ENCODE data around the gene EFNA5. TPM values are rescaled to one million over a fixed set of nuclear protein-coding genes. Genes with fewer than 3 reads are reported as not detected.

Gene EFNA5
- total RNA-seq, 4 donors from 2014 or later = 16.6 to 35.3 (median 19.3) TPM

GRCh38 chr5:107661038-107661649 is 9.6 kb downstream of the EFNA5 start:
- no peak for DNase-seq (ENCODE audit: low spot score in 2 of 2)
- TF ChIP-seq POLR2A (IDR thresholded peaks at IDR 0.05) = no peak
- TF ChIP-seq CTCF (IDR thresholded peaks at IDR 0.05) = no peak
- 88 to 90% methylated on average over 7 of the region's 7 CpGs for WGBS, 2 donors
- no peak overlapping the region for H3K4me3 ChIP-seq (ENCODE audit: low read depth, poor library complexity, severe bottlenecking)
- intact Hi-C loops (cut with DNase I; ENCODE audit: low total_unique reads) = no loop called here

GRCh38 chr5:107658528-107658927 is 12.2 kb downstream of the EFNA5 start:
- no peak overlapping the region for H3K4me3 ChIP-seq (ENCODE audit: low read depth, poor library complexity, severe bottlenecking)
- no peak for DNase-seq (ENCODE audit: low spot score in 2 of 2)
- intact Hi-C loops (cut with DNase I; ENCODE audit: low total_unique reads) = loop anchor here (5.0 kb wide), 1 partner anchor 81 kb away; no protein-coding TSS in a partner anchor
- TF ChIP-seq POLR2A (IDR thresholded peaks at IDR 0.05) = no peak
- no peak for TF ChIP-seq CTCF (IDR thresholded peaks at IDR 0.05)
- 91 to 93% methylated on average over 5 of the region's 5 CpGs for WGBS, 2 donors

- no peak for DNase-seq (ENCODE audit: low spot score in 2 of 2)
- TF ChIP-seq CTCF (IDR thresholded peaks at IDR 0.05) = no peak
- no peak for TF ChIP-seq POLR2A (IDR thresholded peaks at IDR 0.05)
- WGBS, 2 donors = 42 to 59% methylated on average over 3 of the region's 3 CpGs
- intact Hi-C loops (cut with DNase I; ENCODE audit: low total_unique reads) = loop anchor here (5.0 kb wide), 1 partner anchor 79 kb away; no protein-coding TSS in a partner anchor
- no peak overlapping the region for H3K4me3 ChIP-seq (ENCODE audit: low read depth, poor library complexity, severe bottlenecking)
Observed at GRCh38 chr5:107655831-107656230, 14.9 kb downstream of the EFNA5 start.

- H3K4me3 ChIP-seq (ENCODE audit: low read depth, poor library complexity, severe bottlenecking) = no peak overlapping the region
- TF ChIP-seq POLR2A (IDR thresholded peaks at IDR 0.05) (no peak), CTCF (IDR thresholded peaks at IDR 0.05) (no peak)
- WGBS, 2 donors = 66 to 74% methylated on average over 1 of the region's 1 CpG
- intact Hi-C loops (cut with DNase I; ENCODE audit: low total_unique reads) = loop anchor here (5.0 kb wide), 1 partner anchor 78 kb away; no protein-coding TSS in a partner anchor
- no peak for DNase-seq (ENCODE audit: low spot score in 2 of 2)
Observed at GRCh38 chr5:107654827-107655226, 15.9 kb downstream of the EFNA5 start.

GRCh38 chr5:107653685-107654084 is 17.1 kb downstream of the EFNA5 start:
- intact Hi-C loops (cut with DNase I; ENCODE audit: low total_unique reads) = no loop called here
- WGBS, 2 donors = 55 to 64% methylated on average over 2 of the region's 2 CpGs

More at GRCh38 chr5:107653685-107654084, 17.1 kb downstream of the EFNA5 start:
- no peak for DNase-seq (ENCODE audit: low spot score in 2 of 2)
- H3K4me3 ChIP-seq (ENCODE audit: low read depth, poor library complexity, severe bottlenecking) = no peak overlapping the region
- no peak for TF ChIP-seq CTCF (IDR thresholded peaks at IDR 0.05)
- TF ChIP-seq POLR2A (IDR thresholded peaks at IDR 0.05) = no peak

Data from lower leg skin (tissue), 4 donors.